ENCODE measurements around the gene CDK9. TPM values are rescaled to one million over a fixed set of nuclear protein-coding genes. Genes with fewer than 3 reads are reported as not detected.

Gene CDK9
- 25.4 and 28.7 TPM in 2 replicates for total RNA-seq

DNA sequence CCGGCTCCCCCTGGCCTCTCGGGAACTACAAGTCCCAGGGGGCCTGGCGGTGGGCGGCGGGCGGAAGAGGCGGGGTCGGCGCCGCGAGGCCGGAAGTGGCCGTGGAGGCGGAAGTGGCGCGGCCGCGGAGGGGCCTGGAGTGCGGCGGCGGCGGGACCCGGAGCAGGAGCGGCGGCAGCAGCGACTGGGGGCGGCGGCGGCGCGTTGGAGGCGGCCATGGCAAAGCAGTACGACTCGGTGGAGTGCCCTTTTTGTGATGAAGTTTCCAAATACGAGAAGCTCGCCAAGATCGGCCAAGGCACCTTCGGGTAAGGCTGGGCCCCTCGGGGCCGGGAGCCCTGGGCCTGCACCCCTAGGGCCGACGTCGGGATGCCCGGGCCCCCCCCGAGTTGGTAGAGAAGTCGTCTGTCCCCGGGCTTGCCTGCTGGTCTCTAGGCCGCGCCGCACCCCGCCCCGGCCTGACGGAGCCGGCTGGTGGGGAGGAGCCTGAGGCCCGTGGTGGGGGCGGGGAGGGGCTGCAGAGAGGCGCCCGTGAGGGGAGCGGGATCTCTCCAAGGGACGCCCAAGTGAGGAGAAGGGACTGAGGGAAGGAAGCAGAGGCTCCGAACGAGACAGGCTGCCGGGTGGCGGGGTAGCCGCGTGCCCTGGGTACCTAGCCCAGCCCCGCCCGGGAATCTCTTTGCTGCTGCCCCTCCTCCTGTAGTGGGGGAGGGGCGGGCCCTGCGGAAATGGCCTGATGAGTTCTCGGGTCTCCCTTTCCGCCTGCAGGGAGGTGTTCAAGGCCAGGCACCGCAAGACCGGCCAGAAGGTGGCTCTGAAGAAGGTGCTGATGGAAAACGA, at the start of gene CDK9:
CDK9 (plus strand) TSS at position 102 of the 840 bp plus-strand sequence; CDS start at position 217, 115 bp downstream.

GRCh38 chr9:127778280-127779135, 7.3 kb upstream of the CDK9 start, which contains the start of gene SH2D3C:
SH2D3C (minus strand) TSS chr9:127778666; CDS start chr9:127778627, 39 bp downstream.

DNA sequence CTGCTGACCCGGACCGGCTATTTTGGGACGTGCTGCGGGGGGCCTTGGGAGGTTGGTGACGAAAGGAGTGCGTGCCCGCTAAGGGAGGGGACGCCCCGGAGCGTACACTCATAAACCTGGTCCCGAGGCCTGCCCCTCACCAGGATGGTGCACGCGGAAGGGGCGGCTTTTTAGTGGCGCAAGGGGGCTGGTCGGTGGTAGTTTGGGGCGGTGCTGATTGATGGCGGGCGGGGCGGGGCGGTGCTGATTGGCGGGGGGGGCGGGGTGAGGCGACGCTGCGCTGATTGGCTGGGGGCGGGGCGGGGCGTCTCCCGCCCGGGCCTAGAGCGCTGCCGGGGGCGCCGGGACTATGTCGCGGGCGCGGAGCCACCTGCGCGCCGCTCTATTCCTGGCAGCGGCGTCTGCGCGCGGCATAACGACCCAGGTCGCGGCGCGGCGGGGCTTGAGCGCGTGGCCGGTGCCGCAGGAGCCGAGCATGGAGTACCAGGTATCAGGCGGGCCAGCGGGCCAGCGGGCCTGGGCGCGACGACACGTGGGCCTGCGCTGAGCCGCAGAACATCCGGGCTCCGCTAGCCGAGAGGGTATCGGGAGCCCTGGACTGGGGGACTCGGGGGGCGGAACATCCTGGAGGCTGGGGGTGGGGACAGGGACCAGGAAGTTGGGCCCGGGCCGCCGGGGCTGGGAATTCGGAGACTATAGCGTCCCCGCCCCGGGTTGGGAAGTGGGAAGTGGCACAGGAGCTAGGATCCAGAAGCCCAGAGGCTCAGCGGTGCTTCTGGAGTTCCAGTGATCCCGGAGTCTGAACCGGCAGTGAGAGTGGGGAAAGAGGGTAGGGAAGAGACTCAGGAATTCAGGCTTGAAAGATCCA, 17.0 kb downstream of the CDK9 start, which contains the start of gene FPGS:
FPGS (plus strand) TSS at position 307 of the 868 bp plus-strand sequence; CDS start at position 350, 43 bp downstream.

Other genes with a start within 250 kb of the CDK9 start
- 31.7 and 46.0 TPM in 2 replicates for gene STXBP1, start 173.8 kb upstream of the CDK9 start, total RNA-seq
- gene CFAP157, start 79.0 kb upstream of the CDK9 start, total RNA-seq = not detected in 2 replicates
- gene PTRH1, start 70.4 kb upstream of the CDK9 start, total RNA-seq = 66.5 and 76.0 TPM in 2 replicates
- not detected in 2 replicates for gene TTC16, start 70.0 kb upstream of the CDK9 start, total RNA-seq
- 9.9 and 16.0 TPM in 2 replicates for gene TOR2A, start 50.7 kb upstream of the CDK9 start, total RNA-seq
- 0.15 and 0.23 TPM in 2 replicates for gene SH2D3C, start 7.4 kb upstream of the CDK9 start, total RNA-seq
- gene FPGS, start 16.8 kb downstream of the CDK9 start, total RNA-seq = 74.0 and 76.5 TPM in 2 replicates
- 6.2 and 9.6 TPM in 2 replicates for gene ENG, start 68.6 kb downstream of the CDK9 start, total RNA-seq
- gene AK1, start 91.6 kb downstream of the CDK9 start, total RNA-seq = 34.4 and 45.3 TPM in 2 replicates
- gene ST6GALNAC6, start 113.6 kb downstream of the CDK9 start, total RNA-seq = 25.8 and 35.7 TPM in 2 replicates
- 36.4 and 42.8 TPM in 2 replicates for gene ST6GALNAC4, start 131.0 kb downstream of the CDK9 start, total RNA-seq
- 10.2 and 21.9 TPM in 2 replicates for gene PIP5KL1, start 144.7 kb downstream of the CDK9 start, total RNA-seq
- gene DPM2, start 151.8 kb downstream of the CDK9 start, total RNA-seq = 13.4 and 20.5 TPM in 2 replicates
- gene EEIG1, start 195.0 kb downstream of the CDK9 start, total RNA-seq = 2.6 and 2.7 TPM in 2 replicates